HL-60 (cell line): Measurements from ENCODE around the gene CD4.

Source experiments
- DNase-seq, 2 experiments: peaks; one replicate each; pipeline ENCODE4 v3.0.0-alpha.2; 2010 to 2020; ENCODE audit warnings: low read depth in 1 of 2, low spot score in 1 of 2
- H3K27ac ChIP-seq: fragments of 250-450 bp; sonication (Bioruptor Pico); replicated peaks from 2 replicates; pipeline ENCODE4 v1.5.1; 2020; ENCODE audit warnings: mild to moderate bottlenecking, moderate library complexity
- H3K27me3 ChIP-seq: fragments of 250-450 bp; sonication (Bioruptor Pico); 2 replicates; pipeline ENCODE4 v1.5.1; 2021; ENCODE audit warnings: mild to moderate bottlenecking, moderate library complexity; ENCODE audit not compliant: insufficient read depth, poor library complexity, severe bottlenecking
- H3K4me3 ChIP-seq: replicated peaks from 2 replicates; pipeline ENCODE4 v1.5.1; 2011; ENCODE audit warnings: mild to moderate bottlenecking, control low read depth, low read length; ENCODE audit not compliant: insufficient read depth
- GABPA ChIP-seq: IDR thresholded peaks from 2 replicates; pipeline ENCODE4 v1.6.1; 2012; ENCODE audit warnings: low read depth
- POLR2AphosphoS5 ChIP-seq: IDR thresholded peaks from 2 replicates; pipeline ENCODE4 v1.6.1; 2012; ENCODE audit warnings: low read depth
- SPI1 ChIP-seq: IDR thresholded peaks from 2 replicates; pipeline ENCODE4 v1.6.1; 2012; ENCODE audit warnings: low read depth, mild to moderate bottlenecking, borderline replicate concordance
- TF ChIP-seq, protein P1 (sequence below): IDR thresholded peaks from one replicate; pipeline ENCODE4 v1.5.1; 2011; ENCODE audit warnings: low read length, control low read depth, inconsistent platforms; ENCODE audit not compliant: insufficient read depth
- TF ChIP-seq, protein P2 (sequence below): IDR thresholded peaks from 2 replicates; pipeline ENCODE4 v1.6.1; 2012; ENCODE audit warnings: low read depth; ENCODE audit not compliant: insufficient replicate concordance

The CD4 gene

GRCh38 chr12:6851921-6852650 is 62.8 kb downstream of the CD4 start, which contains the start of gene USP5:
Gene USP5, plus strand, starts transcription at chr12:6852150. Its CDS starts 30 bp downstream, at chr12:6852180.
- H3K27me3 ChIP-seq, result no peaks in the 10 kb centered on the region
- peak within 1 kb of the TSS; percentile 83 for H3K4me3 ChIP-seq
- peak within 1 kb of the TSS; percentile 93 for H3K27ac ChIP-seq
- TF ChIP-seq POLR2AphosphoS5, result peak; percentile 45; the same call in 1 of the 2 replicates
- TF ChIP-seq, protein P1, sequence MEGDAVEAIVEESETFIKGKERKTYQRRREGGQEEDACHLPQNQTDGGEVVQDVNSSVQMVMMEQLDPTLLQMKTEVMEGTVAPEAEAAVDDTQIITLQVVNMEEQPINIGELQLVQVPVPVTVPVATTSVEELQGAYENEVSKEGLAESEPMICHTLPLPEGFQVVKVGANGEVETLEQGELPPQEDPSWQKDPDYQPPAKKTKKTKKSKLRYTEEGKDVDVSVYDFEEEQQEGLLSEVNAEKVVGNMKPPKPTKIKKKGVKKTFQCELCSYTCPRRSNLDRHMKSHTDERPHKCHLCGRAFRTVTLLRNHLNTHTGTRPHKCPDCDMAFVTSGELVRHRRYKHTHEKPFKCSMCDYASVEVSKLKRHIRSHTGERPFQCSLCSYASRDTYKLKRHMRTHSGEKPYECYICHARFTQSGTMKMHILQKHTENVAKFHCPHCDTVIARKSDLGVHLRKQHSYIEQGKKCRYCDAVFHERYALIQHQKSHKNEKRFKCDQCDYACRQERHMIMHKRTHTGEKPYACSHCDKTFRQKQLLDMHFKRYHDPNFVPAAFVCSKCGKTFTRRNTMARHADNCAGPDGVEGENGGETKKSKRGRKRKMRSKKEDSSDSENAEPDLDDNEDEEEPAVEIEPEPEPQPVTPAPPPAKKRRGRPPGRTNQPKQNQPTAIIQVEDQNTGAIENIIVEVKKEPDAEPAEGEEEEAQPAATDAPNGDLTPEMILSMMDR, result no peak
- TF ChIP-seq GABPA, result peak; percentile 96
- TF ChIP-seq, protein P2, sequence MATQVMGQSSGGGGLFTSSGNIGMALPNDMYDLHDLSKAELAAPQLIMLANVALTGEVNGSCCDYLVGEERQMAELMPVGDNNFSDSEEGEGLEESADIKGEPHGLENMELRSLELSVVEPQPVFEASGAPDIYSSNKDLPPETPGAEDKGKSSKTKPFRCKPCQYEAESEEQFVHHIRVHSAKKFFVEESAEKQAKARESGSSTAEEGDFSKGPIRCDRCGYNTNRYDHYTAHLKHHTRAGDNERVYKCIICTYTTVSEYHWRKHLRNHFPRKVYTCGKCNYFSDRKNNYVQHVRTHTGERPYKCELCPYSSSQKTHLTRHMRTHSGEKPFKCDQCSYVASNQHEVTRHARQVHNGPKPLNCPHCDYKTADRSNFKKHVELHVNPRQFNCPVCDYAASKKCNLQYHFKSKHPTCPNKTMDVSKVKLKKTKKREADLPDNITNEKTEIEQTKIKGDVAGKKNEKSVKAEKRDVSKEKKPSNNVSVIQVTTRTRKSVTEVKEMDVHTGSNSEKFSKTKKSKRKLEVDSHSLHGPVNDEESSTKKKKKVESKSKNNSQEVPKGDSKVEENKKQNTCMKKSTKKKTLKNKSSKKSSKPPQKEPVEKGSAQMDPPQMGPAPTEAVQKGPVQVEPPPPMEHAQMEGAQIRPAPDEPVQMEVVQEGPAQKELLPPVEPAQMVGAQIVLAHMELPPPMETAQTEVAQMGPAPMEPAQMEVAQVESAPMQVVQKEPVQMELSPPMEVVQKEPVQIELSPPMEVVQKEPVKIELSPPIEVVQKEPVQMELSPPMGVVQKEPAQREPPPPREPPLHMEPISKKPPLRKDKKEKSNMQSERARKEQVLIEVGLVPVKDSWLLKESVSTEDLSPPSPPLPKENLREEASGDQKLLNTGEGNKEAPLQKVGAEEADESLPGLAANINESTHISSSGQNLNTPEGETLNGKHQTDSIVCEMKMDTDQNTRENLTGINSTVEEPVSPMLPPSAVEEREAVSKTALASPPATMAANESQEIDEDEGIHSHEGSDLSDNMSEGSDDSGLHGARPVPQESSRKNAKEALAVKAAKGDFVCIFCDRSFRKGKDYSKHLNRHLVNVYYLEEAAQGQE, result no peak
- TF ChIP-seq SPI1, result peak; percentile 6; the same call in 1 of the 2 replicates
- peak; percentile 99 to 100 for DNase-seq

DNA sequence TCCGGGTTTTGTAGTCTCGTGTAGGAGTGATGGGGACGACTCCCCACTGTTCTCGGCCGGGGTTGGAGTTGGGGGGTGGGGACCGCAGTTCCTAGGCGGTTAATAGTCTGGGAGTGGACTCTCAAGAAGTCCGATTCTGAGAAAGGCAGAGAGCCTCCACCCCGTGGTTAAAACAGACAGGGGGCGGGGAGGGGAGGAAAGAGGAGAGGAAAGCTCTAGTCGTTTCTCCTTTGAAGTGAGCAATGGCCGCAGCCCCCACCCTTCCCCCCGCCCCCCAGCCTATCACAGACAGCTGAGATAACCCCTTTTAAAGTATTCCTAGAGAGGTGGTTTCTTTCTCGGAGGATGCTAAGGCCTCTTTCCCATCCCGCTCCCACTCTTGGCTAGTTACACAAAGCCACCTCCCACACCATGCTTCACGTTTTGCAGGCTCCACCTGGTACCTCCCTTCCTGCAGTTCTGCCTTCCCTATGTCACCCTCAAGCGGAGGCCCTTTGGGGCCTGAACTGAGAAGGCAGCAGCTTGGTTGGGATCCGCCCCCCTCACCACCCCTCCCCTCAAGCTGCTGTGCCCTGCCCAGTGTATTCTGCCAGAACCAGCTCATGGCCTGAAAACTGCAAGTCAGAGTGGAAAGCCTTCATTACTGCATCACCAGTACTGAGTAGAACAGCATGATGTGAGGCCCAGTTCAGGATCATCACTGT is 63.5 kb downstream of the CD4 start:
- peak in 1 of 2 experiments; percentile 49 for DNase-seq
- Histone ChIP-seq H3K27me3 (no peaks in the 10 kb centered on the region), H3K4me3 (peak overlapping the region; percentile 65), H3K27ac (peak overlapping the region; percentile 49)
- TF ChIP-seq SPI1, result no peak
- TF ChIP-seq, protein P2, result no peak
- TF ChIP-seq, protein P1, result no peak
- no peak for TF ChIP-seq GABPA
- no peak for TF ChIP-seq POLR2AphosphoS5

- H3K27me3 ChIP-seq, result no peaks in the 10 kb centered on the region
- TF ChIP-seq GABPA (no peak), POLR2AphosphoS5 (no peak), SPI1 (no peak)
- TF ChIP-seq, protein P1, result no peak
- TF ChIP-seq, protein P2, result no peak
- DNase-seq, result no peak
- no peak overlapping the region for H3K4me3 ChIP-seq
- no peak overlapping the region for H3K27ac ChIP-seq
Measured at GRCh38 chr12:6853626-6854025, 64.3 kb downstream of the CD4 start.
